GM12872 (cell line): ENCODE measurements around the gene GABARAPL2.

Experiments used
- CTCF ChIP-seq: IDR thresholded peaks from 3 replicates; pipeline ENCODE4 v1.5.1; 2011; ENCODE audit warnings: low read depth, mild to moderate bottlenecking, low read length, moderate library complexity; ENCODE audit not compliant: insufficient read depth

The GABARAPL2 gene

GRCh38 chr16:75532142-75532765, 33.9 kb upstream of the GABARAPL2 start:
- TF ChIP-seq CTCF, result no peak

GRCh38 chr16:75532791-75533190, 33.4 kb upstream of the GABARAPL2 start:
- no peak for TF ChIP-seq CTCF

- TF ChIP-seq CTCF, result no peak
These were observed 31.5 kb upstream of the GABARAPL2 start for GRCh38 chr16:75534560-75535205.

- TF ChIP-seq CTCF, result no peak
These were observed 30.9 kb upstream of the GABARAPL2 start for GRCh38 chr16:75535211-75535843.

GRCh38 chr16:75535901-75536300, 30.3 kb upstream of the GABARAPL2 start, which contains the start of gene CHST5:
Gene CHST5, minus strand, starts transcription at chr16:75536108. Its CDS starts 5,724 bp downstream, at chr16:75530384.
- TF ChIP-seq CTCF, result no peak

GRCh38 chr16:75537776-75538175, 28.4 kb upstream of the GABARAPL2 start:
- TF ChIP-seq CTCF, result no peak

- TF ChIP-seq CTCF, result no peak
These were observed 24.9 kb upstream of the GABARAPL2 start for GRCh38 chr16:75541236-75541635.
